Calu3 (cell line): ENCODE measurements around the gene RAB28. TPM values are rescaled to one million over a fixed set of nuclear protein-coding genes. Genes with fewer than 3 reads are reported as not detected.

ENCODE experiments used
- BruUV-seq: library from RNA; stranded (reverse); fragments of 400-500 nt; replicated peaks from 2 replicates; lab custom pipeline; 2021; lab: Mats Ljungman, UMichigan
- CTCF ChIA-PET: fragments of 300-600 bp; sonication (Branson Sonifier 250); formaldehyde crosslinking; loops from one replicate; lab custom pipeline; 2022; ENCODE audit warnings: antibody characterized with exemption; lab: Charles Lee
- DNase-seq: peaks from one replicate; pipeline ENCODE4 v3.0.0; 2022
- H3K27ac Mint-ChIP-seq: one replicate; pipeline ENCODE4 v1.8.0; 2022; ENCODE audit warnings: mixed read lengths; ENCODE audit not compliant: unreplicated experiment
- H3K27me3 Mint-ChIP-seq: one replicate; pipeline ENCODE4 v1.8.0; 2022; ENCODE audit warnings: mixed read lengths; ENCODE audit not compliant: unreplicated experiment
- H3K36me3 Mint-ChIP-seq: one replicate; pipeline ENCODE4 v1.8.0; 2022; ENCODE audit warnings: mild to moderate bottlenecking, moderate library complexity, mixed read lengths; ENCODE audit not compliant: insufficient read depth, unreplicated experiment
- H3K4me1 Mint-ChIP-seq: one replicate; pipeline ENCODE4 v1.8.0; 2022; ENCODE audit warnings: mild to moderate bottlenecking, low read depth, mixed read lengths; ENCODE audit not compliant: unreplicated experiment
- H3K4me3 Mint-ChIP-seq: one replicate; pipeline ENCODE4 v1.8.0; 2022; ENCODE audit warnings: mild to moderate bottlenecking, low read depth, moderate library complexity, mixed read lengths; ENCODE audit not compliant: unreplicated experiment
- H3K9me3 Mint-ChIP-seq: one replicate; pipeline ENCODE4 v1.8.0; 2022; ENCODE audit warnings: low read depth, mixed read lengths; ENCODE audit not compliant: unreplicated experiment
- intact Hi-C: fragments of 100-400 bp; cut with micrococcal nuclease; formaldehyde crosslinking; loops from one replicate; pipeline ENCODE4 v1.10.0; 2022; ENCODE audit not compliant: unreplicated experiment
- total RNA-seq: library from RNA; stranded (reverse); gene quantifications from 2 replicates; pipeline ENCODE4 v1.2.3, GENCODE V29; 2022
- TF ChIP-seq, protein P1 (sequence below): fragments of 200-600 bp; IDR thresholded peaks from one replicate; pipeline ENCODE4 v1.8.0; 2022; ENCODE audit warnings: antibody characterized with exemption; ENCODE audit not compliant: unreplicated experiment

The RAB28 gene
- total RNA-seq, 1 experiment from 2014 or later = 10.6 TPM

DNA sequence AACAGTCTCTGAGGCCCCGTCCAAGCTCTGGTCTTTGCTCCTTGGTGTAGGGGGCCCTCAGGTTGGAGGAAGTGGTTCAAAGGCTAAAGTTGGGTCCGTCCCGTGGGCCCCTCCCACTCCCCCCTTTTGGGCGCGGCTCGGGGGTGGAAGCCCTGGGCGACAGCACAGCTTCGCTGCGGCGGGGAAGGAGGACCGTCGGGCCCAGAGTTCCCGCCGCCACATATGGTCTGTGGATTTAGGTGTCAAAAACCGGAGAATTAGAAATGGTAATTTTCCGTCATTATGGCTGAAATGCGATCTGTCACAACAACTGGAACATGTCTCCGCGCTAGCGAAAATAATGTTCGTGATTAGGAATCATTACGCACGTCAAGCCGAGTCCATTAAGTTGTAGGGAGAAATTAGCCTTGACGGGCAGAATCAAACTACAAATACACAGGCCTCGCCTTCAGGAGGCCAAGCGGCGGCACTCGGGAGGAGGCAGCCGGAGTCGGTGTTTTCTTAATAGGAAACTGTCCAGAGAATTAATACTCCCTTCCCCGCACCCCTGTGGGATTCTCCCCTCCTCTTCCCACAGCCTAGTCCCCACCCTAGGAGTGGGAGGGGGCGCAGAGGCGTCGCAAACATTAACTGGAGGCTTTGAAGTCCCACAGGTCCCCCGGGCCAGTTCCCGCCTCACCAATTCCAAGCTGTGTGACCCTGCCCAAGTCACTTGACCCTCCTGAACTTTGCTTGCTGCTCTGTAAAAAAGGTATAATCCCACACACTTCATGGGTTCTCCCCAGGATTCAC lies 45.2 kb upstream of the RAB28 start:
- no peaks in the 10 kb centered on the region for H3K36me3 Mint-ChIP-seq
- intact Hi-C loops = no loop called here
- H3K27ac Mint-ChIP-seq = no peak overlapping the region
- DNase-seq = no peak
- CTCF ChIA-PET = interaction anchor here (0.6 kb wide), 1 partner anchor 9 kb away, joined by 4 read pairs; no protein-coding TSS in a partner anchor
- H3K4me3 Mint-ChIP-seq = no peak overlapping the region
- TF ChIP-seq, protein P1, sequence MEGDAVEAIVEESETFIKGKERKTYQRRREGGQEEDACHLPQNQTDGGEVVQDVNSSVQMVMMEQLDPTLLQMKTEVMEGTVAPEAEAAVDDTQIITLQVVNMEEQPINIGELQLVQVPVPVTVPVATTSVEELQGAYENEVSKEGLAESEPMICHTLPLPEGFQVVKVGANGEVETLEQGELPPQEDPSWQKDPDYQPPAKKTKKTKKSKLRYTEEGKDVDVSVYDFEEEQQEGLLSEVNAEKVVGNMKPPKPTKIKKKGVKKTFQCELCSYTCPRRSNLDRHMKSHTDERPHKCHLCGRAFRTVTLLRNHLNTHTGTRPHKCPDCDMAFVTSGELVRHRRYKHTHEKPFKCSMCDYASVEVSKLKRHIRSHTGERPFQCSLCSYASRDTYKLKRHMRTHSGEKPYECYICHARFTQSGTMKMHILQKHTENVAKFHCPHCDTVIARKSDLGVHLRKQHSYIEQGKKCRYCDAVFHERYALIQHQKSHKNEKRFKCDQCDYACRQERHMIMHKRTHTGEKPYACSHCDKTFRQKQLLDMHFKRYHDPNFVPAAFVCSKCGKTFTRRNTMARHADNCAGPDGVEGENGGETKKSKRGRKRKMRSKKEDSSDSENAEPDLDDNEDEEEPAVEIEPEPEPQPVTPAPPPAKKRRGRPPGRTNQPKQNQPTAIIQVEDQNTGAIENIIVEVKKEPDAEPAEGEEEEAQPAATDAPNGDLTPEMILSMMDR = no peak
- H3K27me3 Mint-ChIP-seq = peaks cover 22% of the 10 kb centered on the region
- H3K4me1 Mint-ChIP-seq = no peaks in the 10 kb centered on the region
- no TSS peak for BruUV-seq
- H3K9me3 Mint-ChIP-seq = no peaks in the 10 kb centered on the region

DNA sequence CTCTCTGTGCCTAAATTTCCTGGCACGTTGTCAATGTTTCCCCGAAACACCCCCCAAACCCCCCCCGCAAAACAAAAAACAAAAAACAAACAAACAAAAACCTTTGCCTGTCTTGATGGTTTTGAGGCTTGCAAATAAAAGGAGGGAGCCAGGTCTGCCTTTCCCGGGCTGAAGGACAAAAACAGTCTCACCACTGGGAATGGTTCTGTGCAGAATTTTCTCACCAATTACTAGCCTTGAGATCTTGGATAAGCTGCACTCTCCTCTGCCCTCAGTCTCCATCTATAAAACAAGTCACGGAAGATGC lies 44.6 kb upstream of the RAB28 start:
- Mint-ChIP-seq H3K4me3 (no peak overlapping the region), H3K27me3 (peaks cover 16% of the 10 kb centered on the region)

DNA sequence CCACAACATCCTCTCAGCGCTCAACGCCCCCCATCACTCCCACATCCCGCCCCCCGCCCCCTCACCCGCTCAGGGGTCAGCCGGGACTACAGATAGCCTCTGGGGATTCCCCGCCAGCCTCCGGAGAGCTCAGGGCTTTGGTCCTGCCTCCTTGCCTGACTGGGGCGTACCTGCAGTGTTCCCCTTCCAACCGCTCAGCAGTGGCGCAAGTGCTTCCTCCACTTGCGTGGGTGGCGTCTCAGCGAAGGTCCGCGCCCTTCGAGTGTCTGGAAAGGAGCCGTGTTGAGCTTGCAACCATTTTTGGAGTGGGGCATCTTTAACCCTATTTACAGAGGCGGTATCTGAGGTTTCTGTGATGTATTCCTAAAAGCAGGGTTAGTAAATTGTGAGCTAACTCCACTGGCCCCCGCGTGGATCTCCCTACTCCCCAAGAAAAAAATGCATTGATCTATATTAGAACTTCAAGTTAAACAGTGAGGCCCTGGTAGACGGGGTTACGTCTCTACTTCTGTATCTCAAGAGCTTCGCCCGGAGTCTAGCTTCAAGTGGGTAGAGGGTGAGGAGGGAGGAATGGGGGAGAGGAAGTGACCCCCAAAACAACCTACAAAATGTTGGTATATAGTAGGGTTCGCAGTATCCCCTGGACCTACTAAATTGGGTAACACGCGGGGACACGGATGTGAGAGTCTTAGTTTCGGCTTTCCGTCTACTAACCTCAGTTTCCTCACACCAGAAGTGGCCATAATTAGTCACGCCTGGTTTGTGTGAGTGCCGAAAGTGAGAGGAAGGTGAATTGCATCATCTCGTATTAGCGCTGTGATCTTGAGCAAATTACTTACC lies 44.1 kb upstream of the RAB28 start:
- H3K27ac Mint-ChIP-seq = no peak overlapping the region
- no peaks in the 10 kb centered on the region for H3K36me3 Mint-ChIP-seq
- peaks cover 14% of the 10 kb centered on the region for H3K27me3 Mint-ChIP-seq
- no peaks in the 10 kb centered on the region for H3K9me3 Mint-ChIP-seq
- TF ChIP-seq, protein P1 = no peak
- no peak overlapping the region for H3K4me3 Mint-ChIP-seq
- DNase-seq = no peak
- BruUV-seq = no TSS peak
- intact Hi-C loops = no loop called here
- CTCF ChIA-PET = interaction anchor here (0.6 kb wide), 2 partner anchors 8 to 16 kb away, joined by 4 to 6 read pairs; no protein-coding TSS in a partner anchor
- H3K4me1 Mint-ChIP-seq = no peaks in the 10 kb centered on the region

More for the DNA sequence above, 44.6 kb upstream of the RAB28 start:
- no peak for DNase-seq
- no peak overlapping the region for H3K27ac Mint-ChIP-seq
- no peaks in the 10 kb centered on the region for H3K9me3 Mint-ChIP-seq
- no TSS peak for BruUV-seq
- CTCF ChIA-PET = interaction anchor here (0.6 kb wide), 1 partner anchor 8 kb away, joined by 4 read pairs; no protein-coding TSS in a partner anchor
- H3K4me1 Mint-ChIP-seq = no peaks in the 10 kb centered on the region
- H3K36me3 Mint-ChIP-seq = no peaks in the 10 kb centered on the region
- TF ChIP-seq, protein P1 = no peak
- intact Hi-C loops = no loop called here

DNA sequence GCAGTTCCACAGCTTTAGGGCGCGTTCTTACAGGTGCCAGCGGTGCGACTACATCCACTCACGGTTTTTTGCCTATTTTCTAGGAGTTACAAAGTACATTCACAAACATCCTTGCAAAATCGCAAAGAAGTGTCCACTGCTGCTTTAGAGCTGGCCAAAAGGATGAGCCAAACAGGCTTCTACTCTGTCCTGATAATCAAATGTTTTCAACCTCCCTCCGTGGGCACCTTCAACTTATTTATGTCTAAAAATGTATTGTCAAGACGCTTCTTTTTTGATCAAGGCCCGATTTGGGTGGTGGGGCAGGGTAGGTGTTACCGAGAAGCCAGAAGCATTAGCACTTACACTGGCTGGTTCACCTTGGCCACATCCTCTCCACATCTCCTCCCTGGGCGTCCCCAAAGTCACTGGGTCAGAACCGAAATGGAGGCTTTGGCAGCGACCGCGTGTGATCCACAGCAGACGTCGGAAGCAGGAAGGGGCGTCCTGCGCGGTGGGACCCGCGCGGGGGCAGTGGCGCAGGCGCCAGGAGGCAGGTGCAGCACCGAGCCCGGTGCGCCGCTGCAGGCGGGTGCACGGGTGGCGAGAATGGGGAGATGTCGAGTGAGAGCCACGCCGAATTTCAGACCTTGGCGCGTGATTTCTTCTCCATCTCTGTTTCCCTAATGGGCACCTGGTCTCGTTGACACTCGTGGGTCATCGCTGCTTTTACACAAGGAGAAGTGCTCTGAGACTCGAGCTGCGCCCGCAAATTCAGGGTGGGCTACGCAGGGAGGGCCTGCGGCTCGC lies 43.2 kb upstream of the RAB28 start:
- H3K4me3 Mint-ChIP-seq = no peak overlapping the region
- H3K27ac Mint-ChIP-seq = no peak overlapping the region
- no peaks in the 10 kb centered on the region for H3K9me3 Mint-ChIP-seq
- CTCF ChIA-PET = interaction anchor here (0.6 kb wide), 1 partner anchor 15 kb away, joined by 6 read pairs; no protein-coding TSS in a partner anchor
- no peak for DNase-seq
- H3K36me3 Mint-ChIP-seq = no peaks in the 10 kb centered on the region
- no TSS peak for BruUV-seq
- H3K27me3 Mint-ChIP-seq = peaks cover 14% of the 10 kb centered on the region
- intact Hi-C loops = no loop called here
- H3K4me1 Mint-ChIP-seq = no peaks in the 10 kb centered on the region
- TF ChIP-seq, protein P1 = no peak
